Putamen (tissue), 1 donor: ENCODE results near the gene DMRT1.

ENCODE experiments used
- DNase-seq: peaks from one replicate; pipeline ENCODE4 v3.0.0-alpha.2; 2016; ENCODE audit warnings: low spot score

Gene DMRT1

GRCh38 chr9:841371-842209 is at the start of gene DMRT1:
DMRT1 (plus strand) TSS chr9:841697; CDS start chr9:841839, 142 bp downstream.
- no peak for DNase-seq

- no peak for DNase-seq
Measured at GRCh38 chr9:792331-793260, 48.9 kb upstream of the DMRT1 start.

- DNase-seq = no peak
Measured at GRCh38 chr9:794386-794785, 47.1 kb upstream of the DMRT1 start.

- DNase-seq = no peak
Measured at GRCh38 chr9:795869-796268, 45.6 kb upstream of the DMRT1 start.

GRCh38 chr9:800591-801150 is 40.8 kb upstream of the DMRT1 start:
- no peak for DNase-seq

- DNase-seq = no peak
Measured at GRCh38 chr9:801399-802071, 40.0 kb upstream of the DMRT1 start.

GRCh38 chr9:804026-804425 is 37.5 kb upstream of the DMRT1 start:
- DNase-seq = no peak

GRCh38 chr9:805151-805550 is 36.3 kb upstream of the DMRT1 start:
- no peak for DNase-seq

GRCh38 chr9:806285-807156 is 35.0 kb upstream of the DMRT1 start:
- DNase-seq = peak; percentile 28

- DNase-seq = no peak
Measured at GRCh38 chr9:811106-811531, 30.4 kb upstream of the DMRT1 start.

GRCh38 chr9:818958-819357 is 22.5 kb upstream of the DMRT1 start:
- no peak for DNase-seq

GRCh38 chr9:826500-827280 is 14.8 kb upstream of the DMRT1 start:
- DNase-seq = no peak

GRCh38 chr9:840343-840742 is 1.2 kb upstream of the DMRT1 start:
- no peak for DNase-seq

- no peak for DNase-seq
Measured at GRCh38 chr9:842635-843426, 1.3 kb downstream of the DMRT1 start.

- no peak for DNase-seq
Measured at GRCh38 chr9:843427-843785, 1.9 kb downstream of the DMRT1 start.

GRCh38 chr9:846852-847251 is 5.4 kb downstream of the DMRT1 start:
- DNase-seq = no peak

GRCh38 chr9:847505-847904 is 6.0 kb downstream of the DMRT1 start:
- DNase-seq = no peak

GRCh38 chr9:849431-849830 is 7.9 kb downstream of the DMRT1 start:
- DNase-seq = no peak

GRCh38 chr9:852539-852938 is 11.0 kb downstream of the DMRT1 start:
- no peak for DNase-seq
